Endometrial microvascular endothelial cells (primary cell): ENCODE measurements around the gene TPM1. TPM values are rescaled to one million over a fixed set of nuclear protein-coding genes. Genes with fewer than 3 reads are reported as not detected.

Source experiments
- in situ Hi-C: cut with HindIII; loops from 2 replicates; pipeline ENCODE4 v1.10.0; 2017; ENCODE audit warnings: low sequenced_read_pairs, low pct_unique_long_range_greater_than_20kb; ENCODE audit errors: inconsistent ontology term
- total RNA-seq: library from RNA; depleted of rRNA; stranded (reverse); fragments of >200 nt; gene quantifications from one replicate; pipeline ENCODE4 v1.2.3, GENCODE V29; 2015; ENCODE audit errors: inconsistent ontology term

Gene TPM1
- total RNA-seq, 1 donor from 2014 or later: 244 TPM

- in situ Hi-C loops: loop anchor here (25.0 kb wide), 1 partner anchor 162 kb away; no protein-coding TSS in a partner anchor
Observed at GRCh38 chr15:63048776-63049665, 6.5 kb downstream of the TPM1 start.

- in situ Hi-C loops: loop anchor here (25.0 kb wide), 1 partner anchor 163 kb away; no protein-coding TSS in a partner anchor
Observed at GRCh38 chr15:63049783-63050371, 7.3 kb downstream of the TPM1 start.

- in situ Hi-C loops: no loop called here
Observed at GRCh38 chr15:63050731-63051155, 8.2 kb downstream of the TPM1 start.

GRCh38 chr15:63051156-63052066 lies 8.9 kb downstream of the TPM1 start:
- in situ Hi-C loops: no loop called here

- in situ Hi-C loops: no loop called here
Observed at GRCh38 chr15:63052077-63052841, 9.7 kb downstream of the TPM1 start.

GRCh38 chr15:63052961-63053698 lies 10.6 kb downstream of the TPM1 start:
- in situ Hi-C loops: no loop called here

GRCh38 chr15:63054281-63054683 lies 11.7 kb downstream of the TPM1 start:
- in situ Hi-C loops: no loop called here

GRCh38 chr15:63054985-63055384 lies 12.4 kb downstream of the TPM1 start:
- in situ Hi-C loops: no loop called here

GRCh38 chr15:63056829-63057228 lies 14.3 kb downstream of the TPM1 start:
- in situ Hi-C loops: no loop called here

- in situ Hi-C loops: no loop called here
Observed at GRCh38 chr15:63057468-63058345, 15.2 kb downstream of the TPM1 start.

- in situ Hi-C loops: no loop called here
Observed at GRCh38 chr15:63059075-63059474, 16.5 kb downstream of the TPM1 start.

GRCh38 chr15:63059573-63060216 lies 17.1 kb downstream of the TPM1 start:
- in situ Hi-C loops: no loop called here

- in situ Hi-C loops: no loop called here
Observed at GRCh38 chr15:63060699-63061098, 18.2 kb downstream of the TPM1 start.

- in situ Hi-C loops: no loop called here
Observed at GRCh38 chr15:63061975-63062374, 19.4 kb downstream of the TPM1 start.

- in situ Hi-C loops: no loop called here
Observed at GRCh38 chr15:63063164-63063756, 20.7 kb downstream of the TPM1 start.

GRCh38 chr15:63063877-63064409 lies 21.4 kb downstream of the TPM1 start:
- in situ Hi-C loops: no loop called here
